ENCODE data around the gene MMRN2.
"Not testable (repeated sequence)": the region's sequence is repeated elsewhere in the genome, so short reads cannot be mapped to it uniquely, and the experiment has no call there.

- TF ChIP-seq EZH2phosphoT487 (IDR thresholded peaks at IDR 0.05; ENCODE audit: insufficient read depth, low read depth); EZH2 (IDR thresholded peaks at IDR 0.05; ENCODE audit: insufficient read depth, poor library complexity, severe bottlenecking): not testable (repeated sequence)
Measured at GRCh38 chr10:86978457-86978856, 21.0 kb upstream of the MMRN2 start.

Data from GM23248 (cell line).